HG03575 (cell line): ENCODE results near the gene ELOB.

Experiments used
- ATAC-seq: cut with Tn5 transposase; IDR thresholded peaks from one replicate; pipeline ENCODE4 v1.9.1; 2021; ENCODE audit not compliant: unreplicated experiment, insufficient number of reproducible peaks, low FRiP score; ENCODE audit errors: extremely low read depth

Gene ELOB

GRCh38 chr16:2777231-2777902, at the start of gene ELOB:
Gene ELOB (minus strand): TSS chr16:2777280. CDS start chr16:2777239, 41 bp downstream.
- ATAC-seq: no peak

- ATAC-seq: no peak
These were observed 48.8 kb upstream of the ELOB start for GRCh38 chr16:2825906-2826305.

- ATAC-seq: no peak
These were observed 48.1 kb upstream of the ELOB start for GRCh38 chr16:2825049-2825742.

GRCh38 chr16:2824626-2825025, 47.5 kb upstream of the ELOB start:
- ATAC-seq: no peak

- no peak for ATAC-seq
These were observed 45.4 kb upstream of the ELOB start for GRCh38 chr16:2822496-2822895.

- ATAC-seq: no peak
These were observed 45.0 kb upstream of the ELOB start for GRCh38 chr16:2822158-2822495.

GRCh38 chr16:2821487-2822157, 44.5 kb upstream of the ELOB start:
- ATAC-seq: no peak

- ATAC-seq: no peak
These were observed 43.9 kb upstream of the ELOB start for GRCh38 chr16:2820836-2821486.

- ATAC-seq: no peak
These were observed 43.1 kb upstream of the ELOB start for GRCh38 chr16:2819939-2820835.

GRCh38 chr16:2819179-2819938, 42.3 kb upstream of the ELOB start:
- no peak for ATAC-seq

GRCh38 chr16:2818272-2818876, 41.3 kb upstream of the ELOB start:
- no peak for ATAC-seq

- ATAC-seq: no peak
These were observed 40.5 kb upstream of the ELOB start for GRCh38 chr16:2817340-2818271.

- no peak for ATAC-seq
These were observed 39.8 kb upstream of the ELOB start, which contains the start of gene PRSS21 for GRCh38 chr16:2816751-2817339. Gene PRSS21 (plus strand): TSS chr16:2817237. CDS start chr16:2817269, 32 bp downstream.

GRCh38 chr16:2815299-2815771, 38.3 kb upstream of the ELOB start:
- ATAC-seq: no peak

GRCh38 chr16:2814551-2815298, 37.6 kb upstream of the ELOB start:
- no peak for ATAC-seq
